ENCODE measurements around the gene CADPS. TPM values are rescaled to one million over a fixed set of nuclear protein-coding genes. Genes with fewer than 3 reads are reported as not detected.

The CADPS gene
- total RNA-seq, 1 donor from 2014 or later: 2.7 TPM

DNA sequence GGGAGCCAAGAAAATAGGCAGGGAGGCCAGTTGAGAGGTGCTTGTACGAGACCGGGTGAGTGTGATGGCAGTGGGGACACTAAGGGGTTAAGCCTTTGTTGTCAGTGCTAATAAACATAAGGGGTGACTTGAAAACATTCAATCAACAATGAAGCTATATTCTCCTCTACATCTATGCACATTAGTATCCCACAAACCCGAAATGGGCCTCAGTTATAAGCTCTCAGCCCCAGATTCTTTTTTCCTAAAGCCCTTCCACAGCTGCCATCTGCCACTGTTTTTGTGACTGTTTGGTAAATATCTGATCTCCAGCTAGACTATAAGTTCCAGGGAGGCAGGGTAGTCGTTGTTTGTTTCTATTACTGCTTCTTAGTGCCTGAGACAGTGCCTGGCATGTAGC is 118.2 kb downstream of the CADPS start:
- H3K4me1 ChIP-seq: no peaks in the 10 kb centered on the region
- TF ChIP-seq, protein P1, sequence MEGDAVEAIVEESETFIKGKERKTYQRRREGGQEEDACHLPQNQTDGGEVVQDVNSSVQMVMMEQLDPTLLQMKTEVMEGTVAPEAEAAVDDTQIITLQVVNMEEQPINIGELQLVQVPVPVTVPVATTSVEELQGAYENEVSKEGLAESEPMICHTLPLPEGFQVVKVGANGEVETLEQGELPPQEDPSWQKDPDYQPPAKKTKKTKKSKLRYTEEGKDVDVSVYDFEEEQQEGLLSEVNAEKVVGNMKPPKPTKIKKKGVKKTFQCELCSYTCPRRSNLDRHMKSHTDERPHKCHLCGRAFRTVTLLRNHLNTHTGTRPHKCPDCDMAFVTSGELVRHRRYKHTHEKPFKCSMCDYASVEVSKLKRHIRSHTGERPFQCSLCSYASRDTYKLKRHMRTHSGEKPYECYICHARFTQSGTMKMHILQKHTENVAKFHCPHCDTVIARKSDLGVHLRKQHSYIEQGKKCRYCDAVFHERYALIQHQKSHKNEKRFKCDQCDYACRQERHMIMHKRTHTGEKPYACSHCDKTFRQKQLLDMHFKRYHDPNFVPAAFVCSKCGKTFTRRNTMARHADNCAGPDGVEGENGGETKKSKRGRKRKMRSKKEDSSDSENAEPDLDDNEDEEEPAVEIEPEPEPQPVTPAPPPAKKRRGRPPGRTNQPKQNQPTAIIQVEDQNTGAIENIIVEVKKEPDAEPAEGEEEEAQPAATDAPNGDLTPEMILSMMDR (IDR thresholded peaks at IDR 0.05): no peak
- no peaks in the 10 kb centered on the region for H3K9me3 ChIP-seq
- H3K27me3 ChIP-seq (ENCODE audit: low read depth): no peaks in the 10 kb centered on the region
- intact Hi-C loops (cut with DNase I): no loop called here
- H3K4me3 ChIP-seq: no peak overlapping the region
- no peak overlapping the region for H3K27ac ChIP-seq
- no peaks in the 10 kb centered on the region for H3K36me3 ChIP-seq
- DNase-seq (no peak), ATAC-seq (no peak)

DNA sequence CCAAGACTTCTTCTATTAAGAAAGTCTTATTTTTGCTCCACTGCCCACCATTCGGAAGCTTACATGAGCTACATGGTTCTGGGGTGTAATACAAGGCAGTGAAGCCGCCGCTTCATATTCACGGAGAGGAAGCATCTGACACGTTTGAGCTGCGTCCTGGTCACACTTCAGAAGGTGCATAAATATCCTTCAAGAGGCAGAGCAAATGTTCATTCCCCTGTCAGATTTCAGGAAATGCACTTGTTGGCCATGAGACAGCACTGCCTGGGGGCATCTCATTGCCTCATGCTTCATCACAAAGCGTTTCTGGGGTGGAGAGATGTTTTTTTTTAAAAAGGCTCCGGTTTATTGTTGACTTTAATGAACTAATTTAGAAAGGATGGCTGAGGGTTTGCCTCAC is 119.9 kb downstream of the CADPS start:
- TF ChIP-seq, protein P1 (IDR thresholded peaks at IDR 0.05): no peak
- Histone ChIP-seq H3K9me3 (no peaks in the 10 kb centered on the region), H3K36me3 (no peaks in the 10 kb centered on the region), H3K27ac (no peak overlapping the region), H3K27me3 (ENCODE audit: low read depth) (no peaks in the 10 kb centered on the region), H3K4me1 (no peaks in the 10 kb centered on the region), H3K4me3 (no peak overlapping the region)
- DNase-seq (no peak), ATAC-seq (no peak)
- intact Hi-C loops (cut with DNase I): no loop called here

DNA sequence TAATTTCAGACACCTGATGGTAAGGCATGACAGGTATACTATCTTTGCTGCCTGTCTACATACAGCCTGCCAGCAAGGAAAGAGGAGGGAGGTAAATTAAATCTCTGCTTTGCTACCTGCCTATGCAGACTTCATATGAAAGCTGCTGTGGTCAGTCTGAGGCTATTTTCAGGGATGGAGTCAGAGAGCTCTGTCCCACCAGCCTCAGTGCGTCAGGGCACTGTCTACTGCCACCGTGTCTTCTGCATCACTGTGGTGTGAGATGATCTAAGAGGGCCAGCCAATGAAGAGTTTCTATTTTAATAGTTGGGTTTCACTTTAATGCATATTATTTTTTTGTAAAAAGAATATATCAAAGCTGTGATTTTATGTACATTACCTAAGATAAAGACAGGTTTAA is 125.6 kb downstream of the CADPS start:
- Histone ChIP-seq H3K9me3 (no peaks in the 10 kb centered on the region), H3K36me3 (no peaks in the 10 kb centered on the region), H3K27ac (no peak overlapping the region), H3K27me3 (ENCODE audit: low read depth) (no peaks in the 10 kb centered on the region), H3K4me1 (no peaks in the 10 kb centered on the region), H3K4me3 (no peak overlapping the region)
- ATAC-seq (no peak), DNase-seq (no peak)
- intact Hi-C loops (cut with DNase I): no loop called here
- TF ChIP-seq, protein P1 (IDR thresholded peaks at IDR 0.05): no peak

DNA sequence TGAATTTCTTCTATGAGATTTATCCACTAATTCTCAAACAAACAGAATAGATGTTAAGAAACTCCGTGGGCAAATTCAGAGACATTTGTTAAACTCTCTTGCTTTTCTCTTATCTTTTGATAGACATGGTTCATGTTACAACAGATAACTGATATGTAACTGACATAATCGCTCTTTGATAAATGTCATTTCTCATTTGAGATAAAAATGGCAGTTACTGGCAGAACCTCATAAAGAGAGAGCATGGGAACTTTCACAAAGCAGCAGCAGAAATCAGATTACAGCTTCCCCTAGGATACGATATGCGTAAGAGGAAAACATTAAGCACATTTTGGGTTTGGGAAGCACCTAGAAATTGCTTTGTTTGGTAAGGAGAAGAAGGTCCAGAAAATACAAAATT is 126.1 kb downstream of the CADPS start:
- Histone ChIP-seq H3K4me3 (no peak overlapping the region), H3K9me3 (no peaks in the 10 kb centered on the region), H3K27ac (no peak overlapping the region), H3K4me1 (no peaks in the 10 kb centered on the region), H3K27me3 (ENCODE audit: low read depth) (no peaks in the 10 kb centered on the region), H3K36me3 (no peaks in the 10 kb centered on the region)
- ATAC-seq (no peak), DNase-seq (no peak)
- TF ChIP-seq, protein P1 (IDR thresholded peaks at IDR 0.05): no peak
- intact Hi-C loops (cut with DNase I): no loop called here

DNA sequence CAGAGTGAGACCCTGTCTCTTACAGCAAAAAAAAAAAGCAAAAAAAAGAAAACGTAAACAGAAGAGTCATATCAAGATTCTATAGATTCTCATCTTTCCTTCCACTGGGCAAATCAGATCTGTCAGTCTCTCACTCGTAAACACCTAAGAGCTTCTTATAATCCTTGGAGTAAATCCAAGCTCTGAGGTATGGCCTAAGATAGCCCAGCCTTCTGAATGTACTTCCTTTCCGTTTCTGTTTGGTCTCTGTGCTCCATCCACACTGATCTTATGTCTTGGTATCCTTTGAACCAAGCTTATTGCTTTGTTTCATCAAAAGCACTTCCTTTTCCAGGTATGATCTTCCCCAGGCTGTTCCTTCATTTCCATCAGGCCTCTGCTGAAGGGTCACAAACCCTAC is 137.8 kb downstream of the CADPS start:
- TF ChIP-seq, protein P1 (IDR thresholded peaks at IDR 0.05): no peak
- intact Hi-C loops (cut with DNase I): no loop called here
- no peak for ATAC-seq
- H3K9me3 ChIP-seq: no peaks in the 10 kb centered on the region
- no peaks in the 10 kb centered on the region for H3K36me3 ChIP-seq
- H3K4me3 ChIP-seq: no peak overlapping the region
- no peaks in the 10 kb centered on the region for H3K4me1 ChIP-seq
- H3K27me3 ChIP-seq (ENCODE audit: low read depth): no peaks in the 10 kb centered on the region
- no peak for DNase-seq
- no peak overlapping the region for H3K27ac ChIP-seq

DNA sequence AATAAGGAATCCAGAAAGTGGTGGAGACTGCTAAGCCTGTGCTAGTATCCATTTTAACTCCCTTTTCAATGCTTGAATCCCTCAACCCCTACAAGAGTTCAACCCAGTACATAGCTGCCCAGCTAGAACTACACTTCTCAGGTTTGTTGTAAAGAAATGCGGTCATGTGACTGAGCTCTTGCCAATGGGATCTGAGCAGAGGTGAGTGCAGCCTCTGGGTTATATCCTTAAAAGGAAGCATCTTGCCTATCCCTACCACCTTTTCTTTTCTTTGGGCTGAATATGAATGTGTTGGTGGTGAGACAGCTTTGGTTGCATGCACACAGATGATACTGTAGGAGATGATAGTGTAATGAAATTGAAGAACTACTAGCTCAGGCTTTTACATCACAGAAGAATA is 139.7 kb downstream of the CADPS start:
- no peak overlapping the region for H3K27ac ChIP-seq
- no peaks in the 10 kb centered on the region for H3K4me1 ChIP-seq
- intact Hi-C loops (cut with DNase I): no loop called here
- TF ChIP-seq, protein P1 (IDR thresholded peaks at IDR 0.05): no peak
- H3K36me3 ChIP-seq: no peaks in the 10 kb centered on the region
- H3K27me3 ChIP-seq (ENCODE audit: low read depth): no peaks in the 10 kb centered on the region
- ATAC-seq (no peak), DNase-seq (no peak)
- no peak overlapping the region for H3K4me3 ChIP-seq
- no peaks in the 10 kb centered on the region for H3K9me3 ChIP-seq
